ENCODE data around the gene PRR33. TPM values are rescaled to one million over a fixed set of nuclear protein-coding genes. Genes with fewer than 3 reads are reported as not detected.
"Not testable (repeated sequence)": the region's sequence is repeated elsewhere in the genome, so short reads cannot be mapped to it uniquely, and the experiment has no call there.

The PRR33 gene
- total RNA-seq, 4 donors from 2014 or later, result not detected

- peaks cover 0 to 74% (median 38%) of the 10 kb centered on the region in 4 donors for H3K4me1 ChIP-seq
- H3K27ac ChIP-seq, result peak overlapping the region in 3 of 4 donors; percentile 77 to 91 (median 88)
Measured at GRCh38 chr11:1879342-1879940, 12.3 kb downstream of the PRR33 start.

GRCh38 chr11:1878137-1879031 is 13.3 kb downstream of the PRR33 start:
- Histone ChIP-seq H3K27me3 (peaks cover 0 to 4% of the 10 kb centered on the region in 2 donors), H3K27ac (peak overlapping the region in 3 of 4 donors; percentile 56 to 88 (median 60)), H3K9me3 (no peaks in the 10 kb centered on the region), H3K4me3 (no peak overlapping the region), H3K36me3 (peaks cover 0 to 5% (median 0%) of the 10 kb centered on the region in 3 donors), H3K4me1 (peaks cover 0 to 76% (median 38%) of the 10 kb centered on the region in 4 donors)
- no peak for TF ChIP-seq EP300 (IDR thresholded peaks at IDR 0.05)
- no peak for TF ChIP-seq CTCF (IDR thresholded peaks at IDR 0.05)
- TF ChIP-seq POLR2A (IDR thresholded peaks at IDR 0.05), result no peak
- 82 to 86% methylated on average over 26 to 28 of the region's 30 CpGs for WGBS, 2 donors
- DNase-seq (ENCODE audit: low spot score in 2 of 2), result peak in 1 of 2 donors; percentile 10

More at GRCh38 chr11:1879342-1879940, 12.3 kb downstream of the PRR33 start:
- no peak overlapping the region for H3K4me3 ChIP-seq
- peaks cover 0 to 15% (median 0%) of the 10 kb centered on the region in 3 donors for H3K36me3 ChIP-seq
- no peak for TF ChIP-seq POLR2A (IDR thresholded peaks at IDR 0.05)
- no peak for TF ChIP-seq EP300 (IDR thresholded peaks at IDR 0.05)
- no peak for TF ChIP-seq CTCF (IDR thresholded peaks at IDR 0.05)
- H3K9me3 ChIP-seq, result no peaks in the 10 kb centered on the region
- peaks cover 0 to 4% of the 10 kb centered on the region in 2 donors for H3K27me3 ChIP-seq
- WGBS, 2 donors, result 78 to 92% methylated on average over 12 of the region's 13 CpGs
- peak in 1 of 2 donors; percentile 8 for DNase-seq (ENCODE audit: low spot score in 2 of 2)

- 43 to 56% methylated on average over 14 to 32 of the region's 33 CpGs for WGBS, 2 donors
- H3K4me3 ChIP-seq, result no peak overlapping the region
- no peaks in the 10 kb centered on the region for H3K9me3 ChIP-seq
- TF ChIP-seq POLR2A (IDR thresholded peaks at IDR 0.05) (no peak), EP300 (IDR thresholded peaks at IDR 0.05) (no peak), CTCF (IDR thresholded peaks at IDR 0.05) (no peak)
- peak overlapping the region in 3 of 4 donors; percentile 56 to 88 (median 60) for H3K27ac ChIP-seq
- H3K27me3 ChIP-seq, result peaks cover 0 to 4% of the 10 kb centered on the region in 2 donors
- DNase-seq (ENCODE audit: low spot score in 2 of 2), result peak in 1 of 2 donors; percentile 19
- no peaks in the 10 kb centered on the region for H3K36me3 ChIP-seq
- peaks cover 0 to 80% (median 38%) of the 10 kb centered on the region in 4 donors for H3K4me1 ChIP-seq
Measured at GRCh38 chr11:1877211-1878136, 14.2 kb downstream of the PRR33 start.

DNA sequence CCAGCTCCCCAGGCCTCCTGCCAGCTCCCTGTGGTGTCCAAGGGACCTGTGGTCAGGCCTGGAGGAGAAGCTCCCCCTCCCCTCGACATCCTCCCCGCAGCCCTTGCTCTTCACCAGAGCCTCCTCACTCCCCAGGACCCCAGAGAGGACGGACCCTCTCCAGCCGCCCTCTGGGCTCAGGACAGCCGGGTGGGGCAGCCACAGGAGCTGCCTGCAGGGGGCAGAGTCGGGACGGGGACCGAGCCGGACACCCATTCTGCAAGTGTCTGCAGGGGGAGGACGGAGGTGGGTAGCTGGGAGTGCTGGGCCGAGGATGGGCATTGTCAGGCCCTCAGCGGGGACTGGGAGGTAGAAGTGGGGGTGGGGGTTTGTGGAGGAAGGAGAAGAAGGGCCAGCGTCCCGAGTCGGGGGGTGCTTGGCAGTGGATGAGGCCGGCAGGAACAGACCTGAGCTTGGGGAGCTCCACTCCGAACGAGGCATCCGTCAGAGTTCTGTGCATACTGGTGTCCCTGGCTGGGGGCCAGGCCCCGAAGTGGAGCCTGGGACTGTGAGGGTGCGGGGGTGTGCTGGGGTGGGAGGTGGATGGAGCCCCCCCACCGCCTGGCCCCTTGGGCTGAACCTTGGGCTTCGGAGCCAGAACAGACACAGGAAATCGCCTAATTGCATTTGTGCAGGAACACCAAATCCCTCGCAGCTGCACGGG is 15.2 kb downstream of the PRR33 start:
- DNase-seq (ENCODE audit: low spot score in 2 of 2), result peak in 1 of 2 donors; percentile 25

GRCh38 chr11:1875851-1876301 is 15.8 kb downstream of the PRR33 start:
- not testable (repeated sequence) for H3K4me3 ChIP-seq; H3K9me3 ChIP-seq; H3K36me3 ChIP-seq; DNase-seq (ENCODE audit: low spot score in 2 of 2); H3K27me3 ChIP-seq
- H3K4me1 ChIP-seq, result peaks cover 0 to 71% (median 26%) of the 10 kb centered on the region in 4 donors
- 78% methylated on average over 11 of the region's 13 CpGs; no CpG with 5 or more reads in 1 of the 2 donors for WGBS, 2 donors
- H3K27ac ChIP-seq, result peak overlapping the region in 3 of 4 donors; percentile 50 to 77 (median 67)

More for the DNA sequence above, 15.2 kb downstream of the PRR33 start:
- H3K4me3 ChIP-seq, result no peak overlapping the region
- TF ChIP-seq CTCF (IDR thresholded peaks at IDR 0.05) (peak; percentile 27 to 63 (median 45)), EP300 (IDR thresholded peaks at IDR 0.05) (no peak), POLR2A (IDR thresholded peaks at IDR 0.05) (no peak)
- peak overlapping the region in 3 of 4 donors; percentile 50 to 77 (median 67) for H3K27ac ChIP-seq
- H3K36me3 ChIP-seq, result no peaks in the 10 kb centered on the region
- H3K4me1 ChIP-seq, result peaks cover 0 to 73% (median 29%) of the 10 kb centered on the region in 4 donors
- H3K9me3 ChIP-seq, result no peaks in the 10 kb centered on the region
- WGBS, 2 donors, result 33 to 35% methylated on average over 19 to 21 of the region's 26 CpGs
- H3K27me3 ChIP-seq, result peaks cover 0 to 4% of the 10 kb centered on the region in 2 donors
